ENCODE results near the gene ASS1. TPM values are rescaled to one million over a fixed set of nuclear protein-coding genes. Genes with fewer than 3 reads are reported as not detected.

The ASS1 gene
- total RNA-seq, 1 donor = 195 TPM

DNA sequence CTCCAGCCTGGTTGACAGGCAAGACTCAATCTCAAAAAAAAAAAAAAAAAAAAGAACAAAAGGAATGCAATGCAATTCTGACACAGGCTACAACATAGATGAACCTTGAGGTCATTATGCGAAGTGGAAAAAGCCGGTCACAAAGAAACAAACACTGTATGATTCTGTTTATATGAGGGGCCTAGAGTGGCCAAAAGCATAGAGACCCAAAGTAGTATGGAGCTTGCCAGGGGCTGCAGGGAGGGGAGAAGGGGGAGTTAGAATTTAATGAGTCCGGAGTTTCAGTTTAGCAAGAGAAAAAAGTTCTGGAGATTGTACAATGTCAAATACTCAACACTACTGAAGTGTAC is 33.2 kb upstream of the ASS1 start:
- H3K79me2 ChIP-seq (ENCODE audit: insufficient read depth, low read length) = no peaks in the 10 kb centered on the region
- no peak for DNase-seq (ENCODE audit: insufficient read length, low spot score, missing footprints)
- no peak overlapping the region for H3K4me3 ChIP-seq (ENCODE audit: insufficient read depth, low read length)
- TF ChIP-seq, protein P1, sequence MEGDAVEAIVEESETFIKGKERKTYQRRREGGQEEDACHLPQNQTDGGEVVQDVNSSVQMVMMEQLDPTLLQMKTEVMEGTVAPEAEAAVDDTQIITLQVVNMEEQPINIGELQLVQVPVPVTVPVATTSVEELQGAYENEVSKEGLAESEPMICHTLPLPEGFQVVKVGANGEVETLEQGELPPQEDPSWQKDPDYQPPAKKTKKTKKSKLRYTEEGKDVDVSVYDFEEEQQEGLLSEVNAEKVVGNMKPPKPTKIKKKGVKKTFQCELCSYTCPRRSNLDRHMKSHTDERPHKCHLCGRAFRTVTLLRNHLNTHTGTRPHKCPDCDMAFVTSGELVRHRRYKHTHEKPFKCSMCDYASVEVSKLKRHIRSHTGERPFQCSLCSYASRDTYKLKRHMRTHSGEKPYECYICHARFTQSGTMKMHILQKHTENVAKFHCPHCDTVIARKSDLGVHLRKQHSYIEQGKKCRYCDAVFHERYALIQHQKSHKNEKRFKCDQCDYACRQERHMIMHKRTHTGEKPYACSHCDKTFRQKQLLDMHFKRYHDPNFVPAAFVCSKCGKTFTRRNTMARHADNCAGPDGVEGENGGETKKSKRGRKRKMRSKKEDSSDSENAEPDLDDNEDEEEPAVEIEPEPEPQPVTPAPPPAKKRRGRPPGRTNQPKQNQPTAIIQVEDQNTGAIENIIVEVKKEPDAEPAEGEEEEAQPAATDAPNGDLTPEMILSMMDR (IDR thresholded peaks at IDR 0.05; ENCODE audit: extremely low read depth, low read depth, low read length) = no peak
- no peak overlapping the region for H3K4me2 ChIP-seq (ENCODE audit: insufficient read depth, low read length)
- no peaks in the 10 kb centered on the region for H4K20me1 ChIP-seq (ENCODE audit: insufficient read depth, low read length)
- H3K4me1 ChIP-seq (ENCODE audit: insufficient read depth, low read length) = no peaks in the 10 kb centered on the region
- no peak overlapping the region for H3K27ac ChIP-seq (ENCODE audit: low read depth, low read length)
- H3K27me3 ChIP-seq (ENCODE audit: insufficient read depth, low read length) = peaks cover 13% of the 10 kb centered on the region
- H2AFZ ChIP-seq (ENCODE audit: low read length) = no peak overlapping the region
- no peaks in the 10 kb centered on the region for H3K9me3 ChIP-seq (ENCODE audit: low read depth, low read length)
- H3K36me3 ChIP-seq (ENCODE audit: insufficient read depth, low read length) = no peaks in the 10 kb centered on the region

- Histone ChIP-seq H2AFZ (ENCODE audit: low read length) (no peak overlapping the region), H3K9me3 (ENCODE audit: low read depth, low read length) (no peaks in the 10 kb centered on the region), H3K36me3 (ENCODE audit: insufficient read depth, low read length) (no peaks in the 10 kb centered on the region), H3K4me2 (ENCODE audit: insufficient read depth, low read length) (no peak overlapping the region), H3K27ac (ENCODE audit: low read depth, low read length) (no peak overlapping the region), H3K4me3 (ENCODE audit: insufficient read depth, low read length) (no peak overlapping the region), H3K27me3 (ENCODE audit: insufficient read depth, low read length) (peaks cover 13% of the 10 kb centered on the region), H3K79me2 (ENCODE audit: insufficient read depth, low read length) (no peaks in the 10 kb centered on the region), H4K20me1 (ENCODE audit: insufficient read depth, low read length) (no peaks in the 10 kb centered on the region), H3K4me1 (ENCODE audit: insufficient read depth, low read length) (no peaks in the 10 kb centered on the region)
- DNase-seq (ENCODE audit: insufficient read length, low spot score, missing footprints) = no peak
- TF ChIP-seq, protein P1 (IDR thresholded peaks at IDR 0.05; ENCODE audit: extremely low read depth, low read depth, low read length) = no peak
Observed at GRCh38 chr9:130414081-130414731, 30.6 kb upstream of the ASS1 start.

DNA sequence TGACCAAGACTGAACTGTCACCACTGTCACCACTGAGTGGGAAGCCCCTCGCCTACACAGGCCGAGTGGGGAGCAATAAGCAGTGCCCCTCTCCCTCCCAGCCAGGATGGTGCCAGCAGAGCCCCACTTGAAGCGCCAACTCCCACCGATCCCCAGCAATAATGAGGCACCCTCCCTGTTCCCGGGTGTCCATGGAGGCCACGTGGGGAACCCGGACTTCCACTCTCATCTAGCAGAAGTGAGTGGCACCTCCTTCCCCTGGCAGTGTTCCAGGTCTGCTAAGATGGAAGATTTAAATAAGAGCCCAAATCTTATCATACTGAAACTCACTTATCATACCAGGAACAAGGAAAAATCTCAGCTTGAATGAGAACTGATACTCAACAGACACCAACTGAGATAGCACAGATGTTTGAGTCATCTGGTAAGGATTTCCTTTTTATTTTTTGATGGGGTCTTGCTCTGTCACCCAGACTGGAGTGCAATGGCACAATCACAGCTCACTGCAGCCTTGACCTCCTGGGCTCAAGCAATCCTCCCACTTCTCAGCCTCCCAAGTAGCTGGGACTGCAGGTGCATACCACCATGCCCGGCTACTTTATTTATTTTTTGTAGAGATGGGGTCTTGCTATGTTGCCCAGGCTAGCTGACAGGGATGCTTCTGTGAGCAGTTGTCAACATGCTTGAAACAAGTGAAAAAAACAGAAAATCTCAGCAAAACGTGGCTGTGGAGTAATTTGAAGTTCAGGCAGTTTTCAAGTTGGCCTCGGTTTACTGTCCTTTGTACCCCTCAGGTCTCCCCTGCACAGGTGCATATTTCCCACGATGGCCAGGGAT is 29.6 kb upstream of the ASS1 start:
- no peaks in the 10 kb centered on the region for H3K4me1 ChIP-seq (ENCODE audit: insufficient read depth, low read length)
- TF ChIP-seq, protein P1 (IDR thresholded peaks at IDR 0.05; ENCODE audit: extremely low read depth, low read depth, low read length) = no peak
- H3K9me3 ChIP-seq (ENCODE audit: low read depth, low read length) = no peaks in the 10 kb centered on the region
- peaks cover 13% of the 10 kb centered on the region for H3K27me3 ChIP-seq (ENCODE audit: insufficient read depth, low read length)
- H2AFZ ChIP-seq (ENCODE audit: low read length) = no peak overlapping the region
- H3K4me2 ChIP-seq (ENCODE audit: insufficient read depth, low read length) = no peak overlapping the region
- no peaks in the 10 kb centered on the region for H4K20me1 ChIP-seq (ENCODE audit: insufficient read depth, low read length)
- DNase-seq (ENCODE audit: insufficient read length, low spot score, missing footprints) = no peak
- H3K4me3 ChIP-seq (ENCODE audit: insufficient read depth, low read length) = no peak overlapping the region
- no peak overlapping the region for H3K27ac ChIP-seq (ENCODE audit: low read depth, low read length)
- no peaks in the 10 kb centered on the region for H3K79me2 ChIP-seq (ENCODE audit: insufficient read depth, low read length)
- no peaks in the 10 kb centered on the region for H3K36me3 ChIP-seq (ENCODE audit: insufficient read depth, low read length)

DNA sequence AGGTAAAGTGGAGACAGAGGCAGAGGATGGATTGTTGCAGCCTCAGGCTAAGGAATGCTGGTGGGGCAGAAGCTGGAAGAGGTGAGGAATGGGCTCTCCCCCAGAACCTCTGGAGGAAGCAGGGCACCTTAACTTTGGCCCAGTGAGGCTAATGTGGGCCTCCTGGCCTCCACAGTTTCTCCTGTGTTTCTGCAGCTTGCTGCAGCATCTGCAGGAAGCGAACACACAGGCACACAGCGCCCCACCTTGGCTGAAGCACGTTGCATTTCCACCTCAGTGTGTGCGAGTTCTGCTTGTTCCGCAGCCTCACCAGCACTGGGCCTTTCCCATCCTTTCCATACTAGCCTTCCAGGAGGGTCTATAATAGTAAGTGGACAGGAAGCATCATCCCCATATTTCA is 27.2 kb upstream of the ASS1 start:
- Histone ChIP-seq H3K27me3 (ENCODE audit: insufficient read depth, low read length) (peaks cover 7% of the 10 kb centered on the region), H3K9me3 (ENCODE audit: low read depth, low read length) (no peaks in the 10 kb centered on the region), H3K4me2 (ENCODE audit: insufficient read depth, low read length) (no peak overlapping the region), H4K20me1 (ENCODE audit: insufficient read depth, low read length) (no peaks in the 10 kb centered on the region), H3K79me2 (ENCODE audit: insufficient read depth, low read length) (no peaks in the 10 kb centered on the region), H3K4me1 (ENCODE audit: insufficient read depth, low read length) (peaks cover 10% of the 10 kb centered on the region), H3K27ac (ENCODE audit: low read depth, low read length) (no peak overlapping the region), H2AFZ (ENCODE audit: low read length) (no peak overlapping the region), H3K36me3 (ENCODE audit: insufficient read depth, low read length) (no peaks in the 10 kb centered on the region), H3K4me3 (ENCODE audit: insufficient read depth, low read length) (no peak overlapping the region)
- DNase-seq (ENCODE audit: insufficient read length, low spot score, missing footprints) = peak; percentile 58
- TF ChIP-seq, protein P1 (IDR thresholded peaks at IDR 0.05; ENCODE audit: extremely low read depth, low read depth, low read length) = peak; percentile 8

Data from osteoblast (primary cell).